SU-DHL-6 (cell line): ENCODE results near the gene TAS1R2.

Source experiments
- EZH2phosphoT487 ChIP-seq: fragments of 200-600 bp; sonication (generic), shearing (Covaris generic); conservative IDR thresholded peaks from 2 replicates; pipeline ENCODE4 v1.6.1; 2018; ENCODE audit warnings: mild to moderate bottlenecking, antibody characterized with exemption, low read length, moderate library complexity, mixed read lengths
- TF ChIP-seq, protein P1 (sequence below): fragments of 200-600 bp; sonication (generic); IDR thresholded peaks from one replicate; pipeline ENCODE4 v1.5.1; 2017; ENCODE audit warnings: antibody characterized with exemption, mild to moderate bottlenecking, low read length, moderate library complexity; ENCODE audit not compliant: insufficient read depth, poor library complexity, severe bottlenecking

DNA sequence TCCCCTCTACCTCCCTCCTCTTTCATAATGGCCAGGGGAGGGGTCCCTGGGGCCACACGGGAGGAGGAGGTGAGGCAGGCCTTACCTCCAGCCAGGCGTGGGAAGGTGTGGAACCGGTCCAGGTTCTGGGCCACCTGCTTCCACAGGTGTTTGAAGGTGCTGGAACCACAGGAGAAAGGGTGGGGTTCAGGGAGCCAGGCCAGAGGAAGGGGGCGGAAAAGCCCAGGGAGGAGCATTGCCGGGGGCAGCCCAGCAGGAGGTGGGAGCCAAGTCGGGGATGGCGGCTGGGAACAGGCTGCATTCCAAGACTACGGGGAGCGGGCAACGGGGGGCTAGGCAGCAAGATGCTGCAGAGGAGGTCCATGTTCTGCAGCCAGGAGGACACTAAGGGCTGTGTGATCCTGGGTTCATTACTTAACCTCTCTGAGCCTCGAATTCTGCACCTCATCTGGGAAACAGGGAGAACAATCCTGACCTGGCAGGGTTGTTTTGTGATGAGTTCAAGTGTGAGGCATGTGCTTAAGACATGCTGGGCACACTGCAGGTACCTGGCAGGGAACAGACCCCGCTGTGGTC lies 19.8 kb upstream of the TAS1R2 start:
- TF ChIP-seq, protein P1, sequence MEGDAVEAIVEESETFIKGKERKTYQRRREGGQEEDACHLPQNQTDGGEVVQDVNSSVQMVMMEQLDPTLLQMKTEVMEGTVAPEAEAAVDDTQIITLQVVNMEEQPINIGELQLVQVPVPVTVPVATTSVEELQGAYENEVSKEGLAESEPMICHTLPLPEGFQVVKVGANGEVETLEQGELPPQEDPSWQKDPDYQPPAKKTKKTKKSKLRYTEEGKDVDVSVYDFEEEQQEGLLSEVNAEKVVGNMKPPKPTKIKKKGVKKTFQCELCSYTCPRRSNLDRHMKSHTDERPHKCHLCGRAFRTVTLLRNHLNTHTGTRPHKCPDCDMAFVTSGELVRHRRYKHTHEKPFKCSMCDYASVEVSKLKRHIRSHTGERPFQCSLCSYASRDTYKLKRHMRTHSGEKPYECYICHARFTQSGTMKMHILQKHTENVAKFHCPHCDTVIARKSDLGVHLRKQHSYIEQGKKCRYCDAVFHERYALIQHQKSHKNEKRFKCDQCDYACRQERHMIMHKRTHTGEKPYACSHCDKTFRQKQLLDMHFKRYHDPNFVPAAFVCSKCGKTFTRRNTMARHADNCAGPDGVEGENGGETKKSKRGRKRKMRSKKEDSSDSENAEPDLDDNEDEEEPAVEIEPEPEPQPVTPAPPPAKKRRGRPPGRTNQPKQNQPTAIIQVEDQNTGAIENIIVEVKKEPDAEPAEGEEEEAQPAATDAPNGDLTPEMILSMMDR = no peak
- TF ChIP-seq EZH2phosphoT487 = no peak
